ENCODE measurements around the gene RNF17. TPM values are rescaled to one million over a fixed set of nuclear protein-coding genes. Genes with fewer than 3 reads are reported as not detected.

RNF17 gene
- total RNA-seq, 1 experiment from 2014 or later = not detected

DNA sequence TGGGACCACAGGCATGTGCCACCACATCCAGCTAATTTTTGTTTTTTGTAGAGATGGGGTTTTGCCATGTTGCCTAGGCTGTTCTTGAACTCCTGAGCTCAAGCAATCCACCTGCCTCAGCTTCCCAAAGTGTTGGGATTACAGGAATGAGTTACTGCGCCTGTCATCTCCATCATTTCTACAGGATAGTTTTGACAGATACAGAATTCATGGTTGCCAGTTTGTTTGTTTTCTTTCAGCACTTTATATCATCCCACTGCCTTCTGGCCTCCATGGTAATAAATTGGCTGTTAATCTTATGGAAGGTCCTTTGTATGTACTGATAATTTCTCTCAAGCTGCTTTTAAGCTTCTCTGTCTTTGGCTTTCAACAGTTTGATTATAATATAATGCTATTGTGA, 165.2 kb downstream of the RNF17 start:
- H3K27me3 Mint-ChIP-seq (ENCODE audit: insufficient read depth, unreplicated experiment) = peaks cover 16% of the 10 kb centered on the region
- DNase-seq (ENCODE audit: unreplicated experiment) = no peak
- H3K4me3 Mint-ChIP-seq (ENCODE audit: unreplicated experiment) = no peak overlapping the region
- TF ChIP-seq, protein P1, sequence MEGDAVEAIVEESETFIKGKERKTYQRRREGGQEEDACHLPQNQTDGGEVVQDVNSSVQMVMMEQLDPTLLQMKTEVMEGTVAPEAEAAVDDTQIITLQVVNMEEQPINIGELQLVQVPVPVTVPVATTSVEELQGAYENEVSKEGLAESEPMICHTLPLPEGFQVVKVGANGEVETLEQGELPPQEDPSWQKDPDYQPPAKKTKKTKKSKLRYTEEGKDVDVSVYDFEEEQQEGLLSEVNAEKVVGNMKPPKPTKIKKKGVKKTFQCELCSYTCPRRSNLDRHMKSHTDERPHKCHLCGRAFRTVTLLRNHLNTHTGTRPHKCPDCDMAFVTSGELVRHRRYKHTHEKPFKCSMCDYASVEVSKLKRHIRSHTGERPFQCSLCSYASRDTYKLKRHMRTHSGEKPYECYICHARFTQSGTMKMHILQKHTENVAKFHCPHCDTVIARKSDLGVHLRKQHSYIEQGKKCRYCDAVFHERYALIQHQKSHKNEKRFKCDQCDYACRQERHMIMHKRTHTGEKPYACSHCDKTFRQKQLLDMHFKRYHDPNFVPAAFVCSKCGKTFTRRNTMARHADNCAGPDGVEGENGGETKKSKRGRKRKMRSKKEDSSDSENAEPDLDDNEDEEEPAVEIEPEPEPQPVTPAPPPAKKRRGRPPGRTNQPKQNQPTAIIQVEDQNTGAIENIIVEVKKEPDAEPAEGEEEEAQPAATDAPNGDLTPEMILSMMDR (IDR thresholded peaks at IDR 0.05; ENCODE audit: unreplicated experiment) = no peak
- BruUV-seq (replicated peaks) = no TSS peak
- peaks cover 4% of the 10 kb centered on the region for H3K4me1 Mint-ChIP-seq (ENCODE audit: insufficient read depth, unreplicated experiment)
- H3K27ac Mint-ChIP-seq (ENCODE audit: low read depth, unreplicated experiment) = no peak overlapping the region
- intact Hi-C loops (cut with micrococcal nuclease) = no loop called here
- H3K36me3 Mint-ChIP-seq (ENCODE audit: insufficient read depth, unreplicated experiment) = no peaks in the 10 kb centered on the region
- POLR2A ChIA-PET = no interaction called here
- CTCF ChIA-PET = interaction anchor here (0.6 to 0.9 kb wide), 2 partner anchors 67 to 1553 kb away, joined by 4 read pairs; no protein-coding TSS in a partner anchor
- no peaks in the 10 kb centered on the region for H3K9me3 Mint-ChIP-seq (ENCODE audit: unreplicated experiment)

Other genes with a start within 250 kb of the RNF17 start
- not detected in 2 replicates for gene ATP12A, start 83.8 kb upstream of the RNF17 start, total RNA-seq (2022)

Data from MCF 10A (cell line).